Measurements from ENCODE around the gene SIM2.

DNA sequence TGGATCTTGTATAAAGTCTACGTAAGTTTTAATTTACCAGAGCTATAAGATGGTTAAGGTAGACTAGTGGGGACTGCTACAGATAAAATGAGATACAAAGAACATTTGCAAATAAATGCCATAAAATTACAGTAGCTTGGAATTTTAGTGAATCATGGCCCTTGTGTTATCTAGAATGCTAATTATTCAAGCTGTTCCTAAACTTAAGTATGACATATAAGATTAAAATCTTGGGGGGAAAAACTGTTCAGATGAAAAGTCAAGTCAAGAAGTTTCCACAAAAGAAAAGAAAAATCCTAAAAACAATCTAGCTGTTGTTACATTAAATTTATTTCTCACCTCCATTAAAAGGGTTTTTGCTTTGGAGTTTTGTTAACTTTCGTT lies 51.7 kb downstream of the SIM2 start:
- TF ChIP-seq CTCF (IDR thresholded peaks at IDR 0.05) (no peak), POLR2A (IDR thresholded peaks at IDR 0.05) (no peak)
